Eye (tissue), 1 donor: ENCODE data around the gene SDE2.
"Not testable (repeated sequence)": the region's sequence is repeated elsewhere in the genome, so short reads cannot be mapped to it uniquely, and the experiment has no call there.

Experiments
- DNase-seq: peaks from one replicate; pipeline ENCODE4 v3.0.0-alpha.2; 2015

Gene SDE2

GRCh38 chr1:225999227-225999911 lies at the start of gene SDE2:
Gene SDE2 (minus strand): TSS chr1:225999343. CDS start chr1:225999312, 31 bp downstream.
- peak; percentile 100 for DNase-seq

- DNase-seq = no peak
Measured at GRCh38 chr1:226048886-226049285, 49.7 kb upstream of the SDE2 start.

- no peak for DNase-seq
Measured at GRCh38 chr1:226047495-226047894, 48.4 kb upstream of the SDE2 start.

DNA sequence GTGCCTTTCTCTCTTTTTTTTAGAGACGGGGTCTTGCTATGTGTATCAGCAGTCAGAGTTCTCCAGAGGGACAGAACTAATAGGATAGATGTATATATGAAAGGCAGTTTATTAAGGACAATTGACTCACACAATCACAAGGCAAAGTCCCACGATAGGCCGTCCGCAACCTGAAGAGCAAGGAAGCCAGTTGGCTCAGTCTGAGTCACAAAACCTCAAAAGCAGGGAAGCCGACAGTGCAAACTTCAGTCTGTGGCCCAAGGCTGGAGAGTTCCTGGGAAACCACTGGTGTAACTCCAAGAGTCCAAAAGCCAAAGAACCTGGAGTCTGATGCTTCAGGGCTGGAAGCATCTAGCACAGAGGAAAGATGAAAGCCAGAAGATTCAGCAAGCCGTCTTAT lies 47.1 kb upstream of the SDE2 start:
- no peak for DNase-seq

GRCh38 chr1:226044514-226045101 lies 45.5 kb upstream of the SDE2 start:
- DNase-seq = peak; percentile 3

GRCh38 chr1:226041419-226041818 lies 42.3 kb upstream of the SDE2 start:
- no peak for DNase-seq

DNA sequence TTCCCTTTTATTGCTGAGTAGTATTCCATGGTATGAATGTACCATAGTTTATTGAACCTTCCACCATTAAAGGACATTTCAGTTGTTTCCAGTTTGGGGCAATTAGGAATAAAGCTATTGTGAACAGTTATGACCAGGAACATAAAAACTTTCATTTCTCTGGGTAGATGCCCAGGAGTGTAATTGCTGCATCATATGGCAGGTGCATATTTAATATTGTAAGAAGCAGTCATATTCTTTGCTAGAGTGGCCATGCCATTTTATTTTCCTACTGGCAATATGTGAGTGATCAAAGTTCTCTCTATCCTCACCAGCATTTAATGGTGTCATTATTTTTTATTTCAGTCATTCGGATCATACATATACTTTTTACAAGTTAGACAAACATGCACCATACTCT lies 39.5 kb upstream of the SDE2 start:
- no peak for DNase-seq

DNA sequence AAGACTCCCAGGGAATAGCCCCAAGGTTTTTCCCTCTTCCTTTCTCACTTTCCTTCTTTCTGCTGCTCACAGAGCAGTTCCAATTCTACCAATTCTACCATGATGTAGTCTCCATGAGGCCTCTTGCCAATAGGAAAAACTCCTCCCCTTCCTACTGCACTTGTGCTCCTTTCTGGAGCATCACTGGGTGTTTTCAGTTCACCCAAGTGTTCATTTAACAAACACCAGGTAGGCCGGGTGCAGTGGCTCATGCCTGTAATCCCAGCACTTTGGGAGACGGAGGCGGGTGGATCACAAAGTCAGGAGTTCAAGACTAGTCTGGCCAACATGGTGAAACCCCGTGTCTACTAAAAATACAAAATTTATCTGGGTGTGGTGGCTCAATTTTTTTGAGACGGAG lies 36.8 kb upstream of the SDE2 start:
- DNase-seq = no peak

DNA sequence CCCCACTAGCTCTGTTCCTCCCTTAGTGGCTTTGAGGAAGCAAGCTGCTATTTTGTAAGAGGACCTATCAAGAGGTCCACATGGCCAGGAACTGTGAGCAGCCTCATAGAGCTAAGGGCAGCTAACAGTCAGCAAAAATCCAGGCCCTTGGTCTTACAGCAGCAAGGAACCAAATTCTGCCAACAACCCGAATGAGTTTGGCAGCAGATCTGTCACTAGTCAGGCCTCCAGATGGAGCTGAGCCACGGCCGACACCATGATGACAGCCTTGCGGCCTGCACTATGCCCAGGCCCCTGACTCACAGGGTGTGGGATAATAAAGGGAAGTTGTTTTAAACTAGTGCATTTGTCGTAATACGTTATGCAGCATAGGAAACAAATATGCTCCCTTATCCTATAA lies 35.3 kb upstream of the SDE2 start:
- DNase-seq = no peak

GRCh38 chr1:226033991-226034390 lies 34.8 kb upstream of the SDE2 start:
- no peak for DNase-seq

- no peak for DNase-seq
Measured at GRCh38 chr1:226033582-226033981, 34.4 kb upstream of the SDE2 start.

DNA sequence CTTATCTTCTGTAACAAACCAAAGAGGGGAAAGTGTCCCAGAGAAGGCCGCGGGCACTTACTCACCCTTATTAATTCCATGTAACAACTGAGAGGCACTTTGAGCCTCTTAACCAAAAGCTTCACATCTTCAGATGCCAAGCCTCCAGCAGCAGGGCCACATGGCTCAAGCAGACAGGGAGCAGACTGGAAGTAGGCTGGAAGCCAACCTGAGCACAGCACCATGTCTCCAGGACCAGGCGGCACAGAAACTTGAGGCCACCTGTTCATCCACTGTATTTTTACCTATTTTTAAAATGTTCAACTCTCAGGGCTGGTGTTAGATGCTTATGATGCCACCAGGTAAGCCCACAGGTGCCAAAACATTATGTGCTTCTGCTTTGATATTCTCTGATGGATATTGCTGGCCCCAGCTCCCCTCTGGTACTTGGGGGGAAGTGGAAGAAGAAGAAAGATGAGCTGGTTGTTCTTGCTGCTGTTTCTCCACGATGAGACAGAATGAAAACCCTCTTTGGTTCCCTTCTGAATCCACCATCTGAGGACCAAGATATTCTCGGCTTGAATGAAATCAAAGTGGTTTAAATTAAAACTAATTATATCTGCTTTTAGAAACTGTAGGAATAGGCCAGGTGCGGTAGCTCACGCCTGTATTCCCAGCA lies 30.6 kb upstream of the SDE2 start:
- no peak for DNase-seq

DNA sequence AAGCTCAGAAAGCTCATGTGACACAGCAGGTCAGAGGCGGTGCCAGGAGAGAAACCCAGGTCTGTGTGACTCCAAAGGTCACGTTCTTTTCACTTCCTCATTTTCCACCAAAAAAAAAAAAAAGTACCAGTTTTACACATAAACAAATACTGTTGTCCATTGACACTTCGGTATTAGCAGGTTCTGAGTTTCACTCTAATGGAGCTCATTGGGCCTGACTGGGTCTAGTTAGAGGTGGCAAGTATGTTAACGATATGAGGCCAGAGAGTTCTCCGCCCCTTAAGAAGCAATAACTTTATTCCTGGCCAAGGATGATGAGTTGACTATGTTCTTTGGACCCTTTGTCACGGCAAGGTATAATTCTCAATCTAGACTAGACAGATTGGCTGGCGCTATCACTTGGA lies 30.0 kb upstream of the SDE2 start:
- DNase-seq = no peak

DNA sequence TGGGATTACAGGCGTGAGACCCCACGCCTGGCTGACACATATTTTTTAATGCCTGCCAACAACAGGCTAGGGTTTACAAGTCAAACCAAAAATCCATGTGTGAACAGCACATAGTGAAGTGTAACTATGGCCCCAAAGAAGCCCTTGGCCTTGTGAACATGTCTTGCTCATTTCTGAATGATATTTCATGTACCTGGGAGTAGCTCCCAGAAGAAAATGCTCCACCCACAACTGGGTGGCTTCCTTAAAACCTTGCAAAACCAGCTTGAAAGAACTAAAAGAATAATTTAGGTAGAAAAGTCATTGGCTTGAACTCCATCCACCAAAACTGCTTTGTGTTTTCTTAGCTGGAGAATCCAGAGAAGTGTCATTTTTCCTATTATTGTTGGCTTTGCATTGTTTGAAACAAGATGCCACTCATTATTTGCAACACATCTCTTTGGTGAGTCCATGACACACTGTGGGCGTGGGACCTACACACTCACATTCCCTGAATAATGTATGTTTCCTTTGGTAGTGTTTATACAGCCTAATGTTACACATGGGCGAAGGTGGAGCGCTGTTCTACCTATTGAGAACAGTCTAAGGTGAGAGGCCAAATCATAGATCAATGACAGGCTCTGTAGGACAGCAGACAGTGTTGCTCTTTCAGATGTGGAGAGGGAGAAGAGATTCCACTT lies 28.5 kb upstream of the SDE2 start:
- no peak for DNase-seq

GRCh38 chr1:226026833-226027232 lies 27.7 kb upstream of the SDE2 start:
- DNase-seq = no peak

DNA sequence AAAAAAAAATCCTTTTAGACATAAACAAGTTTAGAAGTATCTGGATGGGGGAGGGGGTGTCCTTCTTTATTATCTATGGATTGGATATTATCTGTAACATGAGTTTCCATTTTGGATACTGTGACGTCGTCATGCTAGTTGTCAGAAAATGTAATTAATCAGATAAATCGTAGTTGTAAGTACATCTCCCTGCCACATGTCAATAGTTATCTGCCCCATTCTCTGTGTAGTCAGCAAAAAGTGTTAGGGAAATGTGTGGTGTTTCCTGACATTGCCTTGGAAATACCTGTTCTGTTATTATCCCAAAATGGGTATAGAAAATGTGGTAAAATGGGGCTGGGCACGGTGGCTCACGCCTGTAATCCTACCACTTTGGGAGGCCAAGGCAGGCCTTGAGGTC lies 24.6 kb upstream of the SDE2 start:
- no peak for DNase-seq

- no peak for DNase-seq
Measured at GRCh38 chr1:226021801-226022200, 22.7 kb upstream of the SDE2 start.

- no peak for DNase-seq
Measured at GRCh38 chr1:226021401-226021800, 22.3 kb upstream of the SDE2 start.

DNA sequence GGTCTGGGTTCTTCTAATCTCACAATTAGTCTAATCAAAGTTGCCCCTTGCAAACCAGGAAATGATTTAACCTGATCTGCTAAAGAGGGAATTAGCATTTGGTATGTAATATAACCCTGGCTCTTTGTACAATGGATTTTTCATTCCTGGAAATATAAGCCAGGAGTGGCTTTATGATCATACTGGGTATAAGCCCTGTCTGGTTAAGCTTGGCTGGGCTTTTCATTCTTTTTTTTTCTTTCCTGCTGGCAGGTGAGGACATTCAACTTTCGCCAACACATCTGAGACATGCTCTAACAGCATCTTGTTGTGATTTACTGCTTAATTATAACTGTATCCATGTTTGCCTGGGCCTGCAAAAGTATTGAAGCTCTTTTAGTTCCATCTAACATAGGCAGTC lies 20.4 kb upstream of the SDE2 start:
- DNase-seq = no peak

DNA sequence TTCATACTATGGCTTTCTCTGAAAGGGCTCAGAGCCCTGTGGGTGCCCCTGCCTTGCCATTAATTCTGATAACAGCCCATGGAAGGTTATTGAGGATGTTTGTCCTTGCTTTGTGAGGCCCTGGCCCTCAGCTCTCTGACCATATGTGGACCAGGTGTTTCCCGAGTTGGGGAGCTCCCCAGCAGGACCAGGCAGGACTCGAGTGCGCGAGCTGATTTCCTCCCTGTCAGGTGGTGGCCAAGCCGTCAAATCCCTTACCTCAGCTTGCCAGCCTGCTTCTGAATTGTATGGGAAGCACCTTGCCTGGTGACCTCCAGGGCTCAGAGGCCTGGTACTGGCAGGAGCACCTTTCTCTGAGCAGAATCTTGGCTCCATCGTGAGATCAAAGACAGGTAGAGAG lies 17.9 kb upstream of the SDE2 start:
- DNase-seq = no peak

DNA sequence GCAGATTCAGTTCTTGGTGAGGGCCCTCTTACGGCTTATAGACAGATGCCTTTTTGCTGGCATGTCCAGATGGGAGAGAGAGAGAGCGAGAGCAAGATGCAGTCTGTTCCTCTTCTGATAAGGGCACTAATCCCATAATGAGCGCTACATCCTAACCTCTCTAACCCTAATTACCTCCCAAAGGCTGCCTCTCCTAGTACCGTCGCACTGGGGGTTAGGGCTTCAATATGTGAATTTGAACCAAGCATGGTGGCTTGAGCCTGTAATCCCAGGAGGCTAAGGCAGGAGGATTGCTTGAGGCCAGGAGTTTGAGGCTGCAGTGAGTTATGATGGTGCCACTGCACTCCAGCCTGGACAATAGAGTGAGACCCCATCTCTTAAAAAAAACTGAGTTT lies 10.5 kb upstream of the SDE2 start:
- no peak for DNase-seq

- DNase-seq = not testable (repeated sequence)
Measured at GRCh38 chr1:226007126-226007892, 8.2 kb upstream of the SDE2 start.

- no peak for DNase-seq
Measured at GRCh38 chr1:226006686-226007085, 7.5 kb upstream of the SDE2 start.
